D721Med (cell line): ENCODE data around the gene MRGPRE.

ENCODE experiments used
- DNase-seq: peaks from one replicate; pipeline ENCODE4 v3.0.0; 2011; ENCODE audit warnings: low spot score; ENCODE audit not compliant: insufficient read length
- FAIRE-seq: peaks from 2 replicates; lab custom pipeline; 2011; peaks lifted over from hg19 to GRCh38; lab: Jason Lieb, UNC
- TF ChIP-seq, protein P1 (sequence below): IDR thresholded peaks from 2 replicates; pipeline ENCODE4 v1.5.1; 2012; ENCODE audit warnings: mild to moderate bottlenecking, control low read depth; ENCODE audit not compliant: insufficient read depth; ENCODE audit errors: missing control alignments

MRGPRE gene

DNA sequence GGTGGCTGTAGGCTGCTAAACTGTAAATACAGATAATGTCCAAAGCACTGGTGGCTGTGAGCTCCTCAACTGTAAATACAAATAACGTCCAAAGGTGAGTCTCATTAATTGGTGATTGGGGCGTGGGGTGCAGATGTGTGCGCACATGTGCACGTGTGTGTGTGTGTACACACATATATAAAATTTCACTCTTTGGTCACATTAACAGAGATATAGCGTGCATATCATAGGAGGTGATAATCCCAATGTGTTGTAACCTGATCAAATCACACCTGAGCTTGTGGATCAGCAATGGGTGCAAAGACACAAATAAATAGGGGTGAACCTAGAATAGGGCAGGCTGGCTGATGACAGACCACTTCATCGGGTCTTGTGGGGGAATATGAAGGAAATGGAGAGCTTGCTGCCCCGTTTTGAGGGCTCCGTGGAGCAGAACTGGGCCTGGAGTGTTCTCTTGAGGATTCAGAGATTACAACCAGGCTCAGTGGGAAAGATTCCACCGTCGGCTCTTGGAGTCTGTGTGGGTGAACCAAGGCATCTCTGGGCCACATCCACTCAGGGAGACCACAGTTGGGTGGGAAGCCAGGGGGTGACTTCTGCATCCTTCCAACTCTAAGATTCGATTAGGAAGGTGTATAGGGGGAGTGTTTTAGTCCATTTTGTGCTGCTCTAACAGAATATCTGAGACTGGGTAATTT, 42.2 kb downstream of the MRGPRE start:
- FAIRE-seq (no peak), DNase-seq (no peak)
- TF ChIP-seq, protein P1, sequence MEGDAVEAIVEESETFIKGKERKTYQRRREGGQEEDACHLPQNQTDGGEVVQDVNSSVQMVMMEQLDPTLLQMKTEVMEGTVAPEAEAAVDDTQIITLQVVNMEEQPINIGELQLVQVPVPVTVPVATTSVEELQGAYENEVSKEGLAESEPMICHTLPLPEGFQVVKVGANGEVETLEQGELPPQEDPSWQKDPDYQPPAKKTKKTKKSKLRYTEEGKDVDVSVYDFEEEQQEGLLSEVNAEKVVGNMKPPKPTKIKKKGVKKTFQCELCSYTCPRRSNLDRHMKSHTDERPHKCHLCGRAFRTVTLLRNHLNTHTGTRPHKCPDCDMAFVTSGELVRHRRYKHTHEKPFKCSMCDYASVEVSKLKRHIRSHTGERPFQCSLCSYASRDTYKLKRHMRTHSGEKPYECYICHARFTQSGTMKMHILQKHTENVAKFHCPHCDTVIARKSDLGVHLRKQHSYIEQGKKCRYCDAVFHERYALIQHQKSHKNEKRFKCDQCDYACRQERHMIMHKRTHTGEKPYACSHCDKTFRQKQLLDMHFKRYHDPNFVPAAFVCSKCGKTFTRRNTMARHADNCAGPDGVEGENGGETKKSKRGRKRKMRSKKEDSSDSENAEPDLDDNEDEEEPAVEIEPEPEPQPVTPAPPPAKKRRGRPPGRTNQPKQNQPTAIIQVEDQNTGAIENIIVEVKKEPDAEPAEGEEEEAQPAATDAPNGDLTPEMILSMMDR, result no peak

DNA sequence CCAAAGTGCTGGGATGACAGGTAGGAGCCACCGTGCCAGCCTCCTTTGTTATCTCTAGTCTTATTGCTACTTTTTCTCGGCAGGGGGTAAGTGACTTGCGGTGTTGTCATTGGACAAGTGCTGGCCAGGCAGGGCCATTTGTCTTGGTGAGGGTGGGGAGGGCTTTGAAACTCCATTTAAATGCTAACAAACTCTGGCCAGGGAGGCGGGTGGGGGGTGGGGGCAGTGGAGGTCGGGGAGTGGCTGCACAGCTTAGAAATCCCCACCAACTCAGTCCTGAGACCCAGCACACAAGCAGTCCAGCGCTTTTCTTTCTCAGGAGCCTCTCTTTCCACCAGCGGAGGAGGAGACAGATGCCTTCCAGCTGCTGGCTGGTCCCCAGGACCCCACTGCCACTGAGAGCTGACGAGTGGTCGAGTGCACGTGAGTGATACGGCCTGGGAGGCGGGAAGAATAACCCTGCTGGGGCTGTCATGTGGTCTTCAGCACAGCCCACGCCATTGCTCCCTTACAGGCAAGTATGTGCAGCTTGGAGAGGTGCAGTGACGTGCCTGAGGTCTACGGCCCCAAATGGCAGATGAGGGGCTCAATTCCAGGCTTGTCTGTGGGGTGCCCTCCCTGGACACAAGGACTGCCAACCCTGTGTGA, 42.9 kb downstream of the MRGPRE start:
- no peak for DNase-seq
- TF ChIP-seq, protein P1, result no peak
- FAIRE-seq, result no peak

DNA sequence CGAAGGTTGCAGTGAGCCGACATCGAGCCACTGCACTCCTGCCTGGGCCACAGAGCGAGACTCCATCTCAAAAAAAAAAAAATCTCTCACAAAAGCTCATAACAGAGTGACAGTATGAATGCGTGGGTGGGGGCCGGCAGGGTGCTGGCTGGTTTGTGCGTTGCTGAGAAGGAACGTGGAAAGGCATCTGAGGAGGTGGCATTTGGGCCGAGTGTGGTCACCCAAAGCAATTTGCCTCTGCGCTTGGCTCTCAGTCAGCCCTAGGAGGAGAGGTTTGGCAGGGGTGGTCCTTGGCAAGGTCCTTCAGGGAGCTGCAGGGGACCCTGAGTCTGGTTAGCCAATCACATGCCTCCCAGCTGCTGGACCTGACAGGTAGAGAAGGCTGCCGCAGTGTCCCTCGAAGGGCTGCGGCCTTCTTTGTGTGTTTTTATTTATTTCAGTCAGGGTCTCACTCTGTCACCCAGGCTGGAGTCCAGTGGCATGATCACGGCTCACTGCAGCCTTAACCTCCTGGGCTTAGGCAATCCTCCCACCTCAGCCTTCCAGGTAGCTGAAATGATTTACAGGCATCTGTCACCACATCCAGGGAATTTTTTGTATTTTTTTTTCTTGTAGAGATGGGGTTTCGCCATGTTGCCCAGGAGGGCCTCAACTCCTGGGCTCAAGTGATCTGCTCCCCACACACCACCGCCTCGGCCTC, 43.6 kb downstream of the MRGPRE start:
- FAIRE-seq (no peak), DNase-seq (no peak)
- TF ChIP-seq, protein P1, result no peak

DNA sequence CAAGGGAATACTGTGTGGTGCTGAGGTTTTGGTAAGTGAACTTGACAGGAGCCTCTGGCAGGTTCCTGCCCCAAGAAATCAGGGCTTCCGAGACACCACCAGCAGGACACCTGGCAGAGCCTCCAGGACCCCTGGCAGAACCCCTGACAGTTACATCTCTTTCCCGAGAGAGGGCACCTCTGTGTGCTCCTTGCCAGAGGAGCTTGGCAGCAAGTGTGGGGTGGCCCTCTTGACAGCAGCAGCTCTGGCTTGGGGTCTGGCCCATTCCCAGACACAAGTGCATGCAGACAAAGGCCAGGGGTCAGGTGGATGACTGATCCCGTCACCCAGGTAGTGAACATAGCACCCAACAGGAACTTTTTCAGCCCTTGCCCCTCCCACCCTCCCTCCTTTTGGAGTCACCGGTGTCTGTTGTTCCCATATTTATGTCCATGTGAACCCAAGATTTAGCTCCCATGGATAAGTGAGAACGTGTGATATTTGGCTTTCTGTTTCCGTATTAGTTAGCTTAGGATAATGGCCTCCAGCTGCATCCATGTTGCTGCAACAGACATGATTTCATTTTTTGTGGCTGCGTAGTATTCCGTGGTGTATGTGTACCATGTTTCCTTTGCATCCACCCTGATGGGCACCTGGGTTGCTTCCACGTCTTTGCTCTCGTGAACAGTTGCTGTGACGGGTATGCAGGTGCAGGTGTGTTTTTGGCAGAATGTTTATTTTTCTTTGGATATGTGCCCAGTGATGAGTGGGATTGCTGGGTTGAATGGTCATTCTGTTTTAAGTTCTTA, 45.9 kb downstream of the MRGPRE start:
- TF ChIP-seq, protein P1, result no peak
- DNase-seq (no peak), FAIRE-seq (no peak)

DNA sequence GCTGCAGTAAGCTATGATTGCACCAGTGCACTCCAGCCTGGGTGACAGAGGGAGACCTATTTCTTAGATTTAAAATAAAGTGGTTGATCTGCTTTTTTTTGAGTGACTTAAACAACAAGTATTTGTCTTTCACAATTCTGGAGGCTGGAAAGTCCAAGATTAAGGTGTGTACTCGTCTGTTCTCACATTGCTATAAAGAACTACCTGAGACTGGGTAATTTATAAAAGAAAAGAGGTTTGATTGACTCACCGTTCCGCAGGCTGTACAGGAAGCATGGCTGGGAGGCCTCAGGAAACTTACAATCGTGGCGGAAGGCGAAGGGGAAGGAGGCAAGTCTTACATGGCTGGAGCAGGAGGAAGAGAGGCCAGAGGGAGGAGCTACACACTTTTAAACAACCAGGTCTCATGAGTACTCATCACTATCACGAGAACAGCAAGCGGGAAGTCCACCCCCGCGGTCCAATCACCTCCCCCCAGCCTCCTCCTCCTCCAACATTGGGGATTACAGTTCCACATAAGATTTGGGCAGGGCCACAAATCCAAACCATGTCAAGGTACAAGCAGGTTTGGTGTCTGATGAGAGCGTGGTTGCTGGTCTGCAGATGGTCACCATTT, 47.4 kb downstream of the MRGPRE start:
- TF ChIP-seq, protein P1, result no peak
- no peak for FAIRE-seq
- no peak for DNase-seq

DNA sequence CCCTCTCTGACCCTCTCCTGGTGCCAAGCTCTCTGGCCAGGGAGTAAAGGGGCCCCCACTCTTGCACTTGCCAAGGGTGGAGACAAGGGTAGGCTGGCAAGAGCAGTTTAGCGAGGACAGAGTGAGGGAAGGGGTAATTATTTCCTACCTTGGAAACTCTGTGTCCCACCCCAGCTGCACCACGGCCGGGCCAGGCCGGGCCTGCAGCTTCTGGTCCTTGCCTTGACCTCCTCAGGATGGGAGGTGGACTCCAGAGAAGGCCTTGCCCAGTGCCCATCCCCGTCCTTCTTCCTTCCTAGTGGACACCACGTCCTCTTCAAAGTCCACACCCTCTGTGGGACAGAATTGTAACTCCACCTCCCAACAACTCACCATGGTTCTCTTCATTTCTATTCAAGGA, 48.7 kb downstream of the MRGPRE start:
- TF ChIP-seq, protein P1, result no peak
- FAIRE-seq, result no peak
- DNase-seq, result no peak
